Epidermal melanocyte (primary cell): ENCODE data around the gene SPDYE2B.
"Not testable (repeated sequence)": the region's sequence is repeated elsewhere in the genome, so short reads cannot be mapped to it uniquely, and the experiment has no call there.

ENCODE experiments used
- DNase-seq: peaks from one replicate; pipeline ENCODE4 v3.0.0; 2011; ENCODE audit warnings: low spot score; ENCODE audit not compliant: insufficient read length

The SPDYE2B gene

GRCh38 chr7:102698962-102699750 lies 49.0 kb downstream of the SPDYE2B start:
- not testable (repeated sequence) for DNase-seq
